A549 (cell line): ENCODE data around the gene NEU4. TPM values are rescaled to one million over a fixed set of nuclear protein-coding genes. Genes with fewer than 3 reads are reported as not detected.
"Not testable (repeated sequence)": the region's sequence is repeated elsewhere in the genome, so short reads cannot be mapped to it uniquely, and the experiment has no call there.

Experiments used
- ATAC-seq, 2 experiments: fragments of 200-7000 bp in 1 of 2; fragments of >200 bp in 1 of 2; cut with Nextera tagmentation in 1 of 2; cut with Tn5 transposase in 1 of 2; 3 replicates each; pipeline versions ENCODE4 v1.8.0 to v1.9.1; 2018 to 2020; ENCODE audit warnings: mild to moderate bottlenecking in 1 of 2, moderate library complexity in 1 of 2
- CTCF ChIA-PET: fragments of 300-600 bp; sonication (Branson Sonifier 250); formaldehyde crosslinking; extraction: SDS; loops from one replicate; lab custom pipeline; 2021; ENCODE audit warnings: antibody characterized with exemption, inconsistent platforms; lab: Yijun Ruan, JAX
- POLR2A ChIA-PET: fragments of 350-600 bp; formaldehyde crosslinking; extraction: SDS; loops from one replicate; lab custom pipeline; 2021; ENCODE audit warnings: antibody characterized with exemption, inconsistent platforms; lab: Yijun Ruan, JAX
- DNase-seq, 2 experiments: peaks; one replicate each; pipeline versions ENCODE4 v3.0.0 to v3.0.0-alpha.2; 2011 to 2016; ENCODE audit warnings: low read depth in 1 of 2, low spot score in 1 of 2
- FAIRE-seq: peaks from 2 replicates; lab custom pipeline; 2011; peaks lifted over from hg19 to GRCh38; lab: Jason Lieb, UNC
- H3K27ac ChIP-seq, 2 experiments: fragments of >200 bp; sonication (Bioruptor Twin); formaldehyde crosslinking; 3 replicates each; pipeline ENCODE4 v1.5.1; 2016 to 2017
- H3K4me1 ChIP-seq: fragments of >200 bp; sonication (Bioruptor Twin); formaldehyde crosslinking; 3 replicates; pipeline ENCODE4 v1.6.1; 2016
- H3K4me2 ChIP-seq: fragments of >200 bp; sonication (Bioruptor Twin); formaldehyde crosslinking; 3 replicates; pipeline ENCODE4 v1.6.1; 2016
- H3K4me3 ChIP-seq: fragments of >200 bp; sonication (Bioruptor Twin); formaldehyde crosslinking; 3 replicates; pipeline ENCODE4 v1.5.1; 2016
- H3K9me3 ChIP-seq: fragments of >200 bp; sonication (Bioruptor Twin); formaldehyde crosslinking; 3 replicates; pipeline ENCODE4 v1.6.1; 2016
- CHD2 ChIP-seq: fragments of 150-350 bp; IDR thresholded peaks from 2 replicates; pipeline ENCODE4 v1.6.1; 2014; ENCODE audit warnings: low read length; ENCODE audit not compliant: partially characterized antibody
- CHD4 ChIP-seq: fragments of 200-600 bp; sonication (generic); IDR thresholded peaks from 2 replicates; pipeline ENCODE4 v1.6.1; 2016; ENCODE audit warnings: antibody characterized with exemption, mild to moderate bottlenecking, borderline replicate concordance
- EHF ChIP-seq: fragments of 250-450 bp; sonication (Bioruptor Pico); IDR thresholded peaks from 2 replicates; pipeline ENCODE4 v1.5.0; 2020; ENCODE audit warnings: mild to moderate bottlenecking
- EHMT2 ChIP-seq: fragments of 200-600 bp; sonication (generic); IDR thresholded peaks from 2 replicates; pipeline ENCODE4 v1.6.1; 2016; ENCODE audit warnings: antibody characterized with exemption, low read depth, mild to moderate bottlenecking, moderate library complexity
- FOSB ChIP-seq: fragments of 250-450 bp; sonication (Bioruptor Pico); IDR thresholded peaks from 2 replicates; pipeline ENCODE4 v1.5.0; 2020; ENCODE audit warnings: mild to moderate bottlenecking, moderate library complexity
- KDM1A ChIP-seq: fragments of 200-600 bp; sonication (generic); IDR thresholded peaks from 2 replicates; pipeline ENCODE4 v1.6.1; 2016; ENCODE audit warnings: low read depth, mild to moderate bottlenecking
- KDM5A ChIP-seq: fragments of 200-600 bp; sonication (generic); IDR thresholded peaks from 2 replicates; pipeline ENCODE4 v1.6.1; 2016; ENCODE audit warnings: antibody characterized with exemption, mild to moderate bottlenecking
- MAFK ChIP-seq: fragments of 450-650 bp; IDR thresholded peaks from 2 replicates; pipeline ENCODE4 v1.6.1; 2014; ENCODE audit not compliant: partially characterized antibody
- NFE2L2 ChIP-seq: fragments of 150-350 bp; conservative IDR thresholded peaks from 2 replicates; pipeline ENCODE4 v1.6.1; 2014; ENCODE audit warnings: low read length
- NR3C1 ChIP-seq: fragments of >200 bp; sonication (Bioruptor Twin); formaldehyde crosslinking; IDR thresholded peaks from 3 replicates; pipeline ENCODE4 v1.6.1; 2017
- PHF8 ChIP-seq: fragments of 200-600 bp; sonication (generic); IDR thresholded peaks from 2 replicates; pipeline ENCODE4 v1.6.1; 2016; ENCODE audit warnings: low read depth, mild to moderate bottlenecking, antibody characterized with exemption, moderate library complexity, borderline replicate concordance
- POLR2A ChIP-seq: IDR thresholded peaks from 2 replicates; pipeline ENCODE4 v1.6.1; 2012; ENCODE audit warnings: mild to moderate bottlenecking, low read length
- RNF2 ChIP-seq: fragments of 200-600 bp; sonication (generic); IDR thresholded peaks from 2 replicates; pipeline ENCODE4 v1.6.1; 2016; ENCODE audit warnings: low read depth, mild to moderate bottlenecking, antibody characterized with exemption, moderate library complexity, borderline replicate concordance
- TP53 ChIP-seq: fragments of 250-450 bp; sonication (Bioruptor Pico); IDR thresholded peaks from 2 replicates; pipeline ENCODE4 v1.5.0; 2021; ENCODE audit warnings: mild to moderate bottlenecking, moderate library complexity
- ZNF302 ChIP-seq: fragments of 250-450 bp; sonication (Bioruptor Pico); IDR thresholded peaks from 2 replicates; pipeline ENCODE4 v1.9.0; 2021; ENCODE audit warnings: inconsistent platforms, mild to moderate bottlenecking, moderate library complexity
- WGBS: methylation state at CpG from one replicate; pipeline ENCODE4 v1.1.6; 2017; ENCODE audit errors: missing lambda C conversion rate; 5-methylcytosine and 5-hydroxymethylcytosine counted together
- polyA plus RNA-seq, 4 experiments: library from polyadenylated mRNA; depleted of rRNA in 3 of 4; stranded (reverse); fragments of >200 nt; fragmentation: RNase III in 1 of 4; extraction: RNeasy Plus Mini Kit Qiagen cat#74134 plus additional on column Dnase treatment in 1 of 4; gene quantifications; 2 replicates in 3 of 4; 3 replicates in 1 of 4; pipeline ENCODE4 v1.2.3, GENCODE V29; 2011 to 2017
- TF ChIP-seq, protein P1 (sequence below): fragments of 200-600 bp; sonication (generic); IDR thresholded peaks from 2 replicates; pipeline ENCODE4 v1.6.1; 2016; ENCODE audit warnings: antibody characterized with exemption, mild to moderate bottlenecking, moderate library complexity

Gene NEU4
- polyA plus RNA-seq, 2 of the 4 experiments (the other 2 are of a cell fraction) = 0.13 to 0.19 TPM

DNA sequence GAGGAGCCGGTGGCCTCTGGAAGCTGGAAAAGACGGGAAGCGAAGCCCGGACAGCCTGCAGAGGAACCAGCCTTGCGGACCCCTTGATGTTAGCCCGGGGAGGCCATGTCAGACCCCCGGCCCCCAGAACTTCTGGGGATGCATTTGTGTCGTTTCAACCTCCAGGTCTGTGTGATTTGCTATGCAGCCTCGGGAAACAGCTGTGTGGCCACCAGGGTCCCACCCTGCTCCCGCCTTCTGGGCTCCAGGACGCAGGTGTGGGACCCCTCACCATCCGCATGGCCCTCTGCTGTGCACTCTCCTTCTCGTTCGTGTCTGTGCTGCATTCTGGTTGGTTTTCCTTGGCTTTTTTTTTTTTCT lies 13.3 kb downstream of the NEU4 start:
- H3K27ac ChIP-seq = no peak overlapping the region
- FAIRE-seq (no peak), DNase-seq (no peak), ATAC-seq (no peak)
- 57% methylated on average over 14 of the region's 14 CpGs for WGBS
- ChIA-PET POLR2A (no interaction called here), CTCF (no interaction called here)
- no peak overlapping the region for H3K4me2 ChIP-seq
- H3K4me1 ChIP-seq = no peaks in the 10 kb centered on the region
- no peak overlapping the region for H3K4me3 ChIP-seq
- peaks cover 14% of the 10 kb centered on the region for H3K9me3 ChIP-seq
- TF ChIP-seq CHD4 (no peak), ZNF302 (CRISPR knock-in tag) (no peak)

DNA sequence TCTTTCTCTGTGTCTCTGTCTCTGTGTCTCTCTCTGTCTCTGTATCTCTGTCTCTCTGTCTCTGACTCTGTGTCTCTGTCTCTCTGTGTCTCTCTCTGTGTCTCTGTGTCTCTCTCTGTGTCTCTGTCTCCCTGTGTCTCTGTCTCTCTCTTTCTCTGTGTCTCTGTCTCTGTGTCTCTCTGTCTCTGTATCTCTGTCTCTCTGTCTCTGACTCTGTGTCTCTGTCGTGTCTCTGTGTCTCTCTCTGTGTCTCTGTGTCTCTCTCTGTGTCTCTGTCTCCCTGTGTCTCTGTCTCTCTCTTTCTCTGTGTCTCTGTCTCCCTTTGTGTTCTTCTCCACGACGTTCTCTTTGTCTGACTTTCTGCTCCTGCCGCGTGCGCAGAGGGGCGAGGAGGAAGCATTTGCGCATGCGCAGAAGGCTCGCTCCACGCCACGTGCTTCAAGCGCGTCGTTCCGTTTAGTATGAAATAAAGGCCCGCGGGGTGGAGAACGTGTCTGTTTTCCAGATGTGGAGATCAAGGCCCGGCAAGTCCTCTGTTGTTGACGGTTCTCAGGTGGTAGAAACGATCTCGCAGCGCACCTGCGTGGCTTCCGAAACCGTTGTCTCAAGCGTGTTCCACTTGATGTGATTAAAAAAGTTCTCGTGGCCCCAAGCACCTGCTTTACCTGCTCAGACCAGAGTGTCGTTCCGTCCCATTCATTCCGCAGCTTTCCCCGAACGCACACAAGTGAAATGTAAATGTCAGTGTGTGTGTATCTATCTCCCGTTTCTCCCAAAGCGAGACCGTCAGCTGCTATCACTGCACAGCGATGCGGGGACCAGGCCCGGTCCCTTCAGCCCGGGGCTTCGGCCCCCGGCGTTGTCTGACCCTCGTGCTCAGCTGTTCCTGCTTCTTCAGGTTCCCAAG lies 14.8 kb downstream of the NEU4 start:
- 75% methylated on average over 45 of the region's 45 CpGs for WGBS
- peak; percentile 71; the same call in 1 of the 2 replicates for TF ChIP-seq CHD4

DNA sequence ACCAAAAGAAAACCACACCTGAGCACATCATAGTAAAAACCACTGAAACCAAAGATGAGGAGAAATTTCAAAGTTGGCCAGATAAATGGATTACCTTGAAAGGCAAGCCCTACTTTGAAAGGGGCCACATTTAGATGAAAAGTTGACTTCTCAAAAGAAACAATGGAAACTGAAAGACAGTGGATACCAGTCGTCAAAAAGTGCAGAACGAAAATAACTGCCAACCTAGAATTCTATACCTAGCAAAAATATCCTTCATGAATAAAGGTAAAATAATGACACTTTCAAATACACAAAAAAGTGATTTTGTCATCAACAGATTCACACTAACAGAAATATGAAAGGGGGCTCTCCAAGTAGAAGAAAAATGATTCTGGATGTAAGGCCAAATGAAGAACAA lies 18.4 kb downstream of the NEU4 start:
- DNase-seq (no peak), ATAC-seq (no peak), FAIRE-seq (no peak)
- H3K27ac ChIP-seq = no peak overlapping the region
- peaks cover 24% of the 10 kb centered on the region for H3K9me3 ChIP-seq
- TF ChIP-seq KDM1A (no peak), FOSB (no peak), EHMT2 (no peak), RNF2 (no peak), EHF (CRISPR knock-in tag) (no peak), POLR2A (no peak), PHF8 (no peak)
- TF ChIP-seq, protein P1, sequence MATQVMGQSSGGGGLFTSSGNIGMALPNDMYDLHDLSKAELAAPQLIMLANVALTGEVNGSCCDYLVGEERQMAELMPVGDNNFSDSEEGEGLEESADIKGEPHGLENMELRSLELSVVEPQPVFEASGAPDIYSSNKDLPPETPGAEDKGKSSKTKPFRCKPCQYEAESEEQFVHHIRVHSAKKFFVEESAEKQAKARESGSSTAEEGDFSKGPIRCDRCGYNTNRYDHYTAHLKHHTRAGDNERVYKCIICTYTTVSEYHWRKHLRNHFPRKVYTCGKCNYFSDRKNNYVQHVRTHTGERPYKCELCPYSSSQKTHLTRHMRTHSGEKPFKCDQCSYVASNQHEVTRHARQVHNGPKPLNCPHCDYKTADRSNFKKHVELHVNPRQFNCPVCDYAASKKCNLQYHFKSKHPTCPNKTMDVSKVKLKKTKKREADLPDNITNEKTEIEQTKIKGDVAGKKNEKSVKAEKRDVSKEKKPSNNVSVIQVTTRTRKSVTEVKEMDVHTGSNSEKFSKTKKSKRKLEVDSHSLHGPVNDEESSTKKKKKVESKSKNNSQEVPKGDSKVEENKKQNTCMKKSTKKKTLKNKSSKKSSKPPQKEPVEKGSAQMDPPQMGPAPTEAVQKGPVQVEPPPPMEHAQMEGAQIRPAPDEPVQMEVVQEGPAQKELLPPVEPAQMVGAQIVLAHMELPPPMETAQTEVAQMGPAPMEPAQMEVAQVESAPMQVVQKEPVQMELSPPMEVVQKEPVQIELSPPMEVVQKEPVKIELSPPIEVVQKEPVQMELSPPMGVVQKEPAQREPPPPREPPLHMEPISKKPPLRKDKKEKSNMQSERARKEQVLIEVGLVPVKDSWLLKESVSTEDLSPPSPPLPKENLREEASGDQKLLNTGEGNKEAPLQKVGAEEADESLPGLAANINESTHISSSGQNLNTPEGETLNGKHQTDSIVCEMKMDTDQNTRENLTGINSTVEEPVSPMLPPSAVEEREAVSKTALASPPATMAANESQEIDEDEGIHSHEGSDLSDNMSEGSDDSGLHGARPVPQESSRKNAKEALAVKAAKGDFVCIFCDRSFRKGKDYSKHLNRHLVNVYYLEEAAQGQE = no peak
- 1% methylated on average over 2 of the region's 2 CpGs for WGBS
- POLR2A ChIA-PET = no interaction called here
- H3K4me1 ChIP-seq = no peaks in the 10 kb centered on the region
- H3K4me2 ChIP-seq = no peak overlapping the region
- CTCF ChIA-PET = interaction anchor here (0.7 kb wide), 1 partner anchor 123 kb away, joined by 4 read pairs; no protein-coding TSS in a partner anchor
- H3K4me3 ChIP-seq = no peak overlapping the region

More for the DNA sequence above, 14.8 kb downstream of the NEU4 start:
- FAIRE-seq, H3K27ac ChIP-seq, POLR2A ChIA-PET, H3K4me2 ChIP-seq, H3K4me3 ChIP-seq, H3K4me1 ChIP-seq, DNase-seq: not testable (repeated sequence)
- peaks cover 24% of the 10 kb centered on the region for H3K9me3 ChIP-seq
- ATAC-seq = peak; percentile 50 to 66
- CTCF ChIA-PET = interaction anchor here (0.6 kb wide), 2 partner anchors 30 to 45 kb away, joined by 4 read pairs; no protein-coding TSS in a partner anchor

DNA sequence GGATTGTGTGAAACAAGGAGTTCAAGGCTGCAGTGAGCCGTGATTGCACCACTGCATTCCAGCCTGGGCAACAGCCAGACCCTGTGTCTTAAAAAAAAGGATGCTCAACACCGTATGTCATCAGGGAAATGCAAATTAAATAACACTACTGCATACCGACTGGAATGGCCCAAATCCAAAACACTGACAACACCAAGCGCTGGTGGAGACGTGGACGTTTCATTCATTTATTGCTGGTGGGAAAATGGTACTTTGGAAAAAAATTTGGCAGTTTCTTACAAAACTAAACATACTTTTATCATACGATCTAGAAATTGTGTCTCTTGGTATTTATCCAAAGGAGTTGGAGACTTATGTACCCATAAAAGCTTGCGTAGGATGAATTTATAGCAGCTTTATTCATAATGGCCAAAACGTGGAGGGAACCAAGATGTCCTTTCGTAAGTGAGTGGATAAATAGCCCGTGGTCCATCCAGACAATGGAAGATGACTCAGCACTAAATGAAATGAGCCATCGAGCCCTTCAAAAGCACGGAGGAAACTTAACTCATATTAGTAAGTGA lies 24.2 kb downstream of the NEU4 start:
- ATAC-seq = no peak
- no peak for DNase-seq
- peaks cover under 1% of the 10 kb centered on the region; the same call in 1 of the 3 replicates for H3K9me3 ChIP-seq
- no peak overlapping the region for H3K4me2 ChIP-seq
- H3K4me1 ChIP-seq = 0 out of 3 replicates have a peak, but pooled peaks cover 3% of the 10 kb centered on the region
- no peak overlapping the region for H3K4me3 ChIP-seq
- WGBS = 73% methylated on average over 13 of the region's 13 CpGs
- no peak overlapping the region for H3K27ac ChIP-seq
- POLR2A ChIA-PET = no interaction called here
- CTCF ChIA-PET = no interaction called here
- no peak for TF ChIP-seq KDM5A
- peak; percentile 91 for TF ChIP-seq MAFK
- no peak for TF ChIP-seq CHD2
- no peak for TF ChIP-seq TP53
- TF ChIP-seq NFE2L2 = peak; percentile 90
- TF ChIP-seq EHF (CRISPR knock-in tag) = no peak
- no peak for TF ChIP-seq NR3C1
- no peak for FAIRE-seq

DNA sequence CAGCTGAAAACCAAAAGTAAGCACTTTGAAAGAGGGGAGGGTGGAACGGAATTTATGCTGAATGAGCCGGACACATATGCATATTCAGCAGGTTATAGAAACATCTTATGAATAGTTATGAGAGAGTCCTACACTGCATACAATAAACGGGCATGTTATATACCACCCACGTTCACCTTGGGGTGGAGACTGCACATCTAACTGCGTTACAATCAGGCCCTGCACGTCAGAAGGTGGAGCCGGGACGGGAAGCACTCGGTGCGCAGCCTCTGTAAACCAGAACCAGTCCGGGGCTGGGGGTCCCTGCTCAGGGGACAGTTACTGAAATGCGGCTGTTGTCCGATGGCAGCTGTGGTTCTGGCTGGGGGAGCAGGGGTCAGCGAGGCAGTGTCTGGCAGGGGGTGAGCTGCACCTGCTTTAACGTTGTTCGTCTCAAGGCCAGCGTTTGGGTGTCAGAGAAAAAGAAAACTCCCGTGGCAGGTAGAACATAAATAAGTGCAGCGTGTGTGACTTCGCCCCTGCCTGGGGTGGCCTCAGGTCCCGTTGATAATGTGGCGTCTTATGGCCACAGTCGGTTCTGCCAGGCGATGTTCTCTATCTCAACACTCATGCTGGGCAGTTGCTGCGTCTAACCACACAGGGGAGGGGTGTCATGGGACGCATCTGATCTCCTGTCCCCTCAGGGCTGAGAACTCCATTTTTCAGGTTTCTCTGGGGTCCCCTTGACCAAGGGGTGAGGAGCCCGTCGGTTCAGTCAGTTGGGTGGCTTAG lies 24.9 kb downstream of the NEU4 start:
- CTCF ChIA-PET = interaction anchor here (1.6 to 1.8 kb wide), 2 partner anchors 9 to 45 kb away, joined by 3 to 8 read pairs; no protein-coding TSS in a partner anchor
- ATAC-seq, H3K9me3 ChIP-seq, DNase-seq, H3K4me2 ChIP-seq, H3K4me3 ChIP-seq, POLR2A ChIA-PET, FAIRE-seq, H3K4me1 ChIP-seq, H3K27ac ChIP-seq: not testable (repeated sequence)
- 85% methylated on average over 21 of the region's 28 CpGs for WGBS
